Measurements from ENCODE around the gene CSNK1A1.

DNA sequence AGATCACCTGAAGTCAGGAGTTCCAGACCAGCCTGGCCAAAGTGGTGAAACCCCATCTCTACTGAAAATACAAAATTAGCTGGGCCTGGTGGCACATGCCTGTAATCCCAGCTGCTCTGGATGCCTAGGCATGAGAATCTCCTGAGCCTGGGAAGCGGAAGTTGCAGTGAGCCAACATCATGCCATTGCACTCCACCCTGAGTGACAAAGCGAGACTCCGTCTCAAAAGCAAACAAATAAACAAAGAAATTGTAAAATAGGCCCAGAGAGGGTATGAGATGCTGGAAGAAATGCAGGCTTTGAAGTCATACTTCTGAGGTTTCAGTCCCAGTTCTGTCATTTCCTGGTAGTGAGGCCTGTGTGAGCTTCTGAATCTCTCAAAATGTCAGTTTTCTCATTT lies 24.8 kb upstream of the CSNK1A1 start:
- TF ChIP-seq CTCF (IDR thresholded peaks at IDR 0.05; ENCODE audit: poor library complexity, severe bottlenecking): no peak
- no peak for TF ChIP-seq EP300 (conservative IDR thresholded peaks at IDR 0.05; ENCODE audit: poor library complexity, severe bottlenecking)
- no peak for TF ChIP-seq TAF1 (IDR thresholded peaks at IDR 0.05; ENCODE audit: low read depth)
- TF ChIP-seq EZH2 (IDR thresholded peaks at IDR 0.05; ENCODE audit: borderline replicate concordance, insufficient read depth, low read length, poor library complexity, severe bottlenecking): no peak
- no peak for TF ChIP-seq POLR2AphosphoS5 (IDR thresholded peaks at IDR 0.05)
